Iris pigment epithelial cell (primary cell): ENCODE results near the gene RHOXF2B.
A peak's percentile ranks its signal among the peaks of the same experiment; 100 is the strongest.
"Not testable (repeated sequence)": the region's sequence is repeated elsewhere in the genome, so short reads cannot be mapped to it uniquely, and the experiment has no call there.

Source experiments
- DNase-seq: peaks from one replicate; pipeline ENCODE4 v3.0.0-alpha.2; 2011; ENCODE audit warnings: low read depth

RHOXF2B gene

DNA sequence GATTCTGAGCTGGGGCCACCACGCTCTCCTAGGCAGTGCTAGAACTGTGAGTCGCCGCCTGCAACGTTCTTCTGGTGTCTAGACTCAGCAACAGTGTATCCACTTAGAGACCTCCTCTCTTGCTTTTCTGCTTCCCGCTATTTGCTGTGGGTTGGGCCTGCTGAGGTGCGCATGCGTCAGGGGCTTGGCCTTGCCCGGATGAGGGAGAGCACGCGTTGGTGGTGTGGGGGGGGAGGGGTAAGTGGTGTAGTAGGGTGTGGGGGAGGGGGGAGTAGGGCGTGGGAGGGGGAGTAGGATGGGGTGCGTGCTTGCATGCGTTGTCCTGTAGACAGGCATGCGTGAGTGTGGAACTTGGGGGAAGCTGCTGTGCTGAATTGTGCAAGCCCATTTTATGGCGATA, at the start of gene RHOXF2B:
Gene RHOXF2B (minus strand): TSS at position 101 of the 400 bp plus-strand sequence. CDS start 138 bp downstream, outside the sequence.
- DNase-seq = not testable (repeated sequence)

DNA sequence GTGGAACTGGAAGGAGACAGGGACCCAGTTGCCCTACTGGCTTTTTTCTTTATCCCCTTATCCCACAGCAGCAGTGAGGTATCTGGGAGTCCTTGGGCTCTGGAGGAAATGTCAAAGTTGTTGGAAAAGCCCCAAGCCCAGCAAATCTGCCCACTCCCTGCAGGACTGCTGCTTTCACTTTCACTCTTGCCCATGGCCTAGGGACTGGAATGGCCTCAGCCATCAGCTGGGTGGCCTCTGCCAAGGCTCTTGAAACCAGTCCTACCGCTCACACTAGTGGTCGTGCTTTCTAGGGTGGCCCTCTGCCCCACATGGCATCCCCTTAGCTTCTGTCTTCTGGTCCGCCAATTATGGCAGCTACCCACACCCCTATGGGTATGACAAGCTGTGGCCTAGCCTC, 48.0 kb upstream of the RHOXF2B start:
- peak; percentile 3 for DNase-seq

DNA sequence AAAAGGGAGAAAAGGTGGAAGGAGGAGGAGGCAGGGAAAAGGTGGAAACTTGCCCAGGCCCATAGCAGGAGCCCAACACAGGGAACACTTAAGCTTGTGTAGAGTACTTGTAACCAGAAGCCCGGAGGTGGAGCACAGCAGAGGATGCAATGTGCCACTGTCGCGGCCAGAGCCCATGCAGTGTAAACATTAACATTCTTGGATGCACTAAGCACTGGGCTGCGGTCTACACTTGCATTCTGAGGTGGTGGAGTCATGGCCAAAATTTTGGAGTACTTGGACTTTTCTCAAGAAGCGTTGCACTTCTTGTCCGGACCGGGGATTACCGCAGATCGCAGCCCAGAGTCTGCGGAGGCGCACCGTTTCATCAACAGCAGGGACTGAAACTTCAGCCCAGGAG, 42.7 kb upstream of the RHOXF2B start:
- DNase-seq = peak; percentile 66

DNA sequence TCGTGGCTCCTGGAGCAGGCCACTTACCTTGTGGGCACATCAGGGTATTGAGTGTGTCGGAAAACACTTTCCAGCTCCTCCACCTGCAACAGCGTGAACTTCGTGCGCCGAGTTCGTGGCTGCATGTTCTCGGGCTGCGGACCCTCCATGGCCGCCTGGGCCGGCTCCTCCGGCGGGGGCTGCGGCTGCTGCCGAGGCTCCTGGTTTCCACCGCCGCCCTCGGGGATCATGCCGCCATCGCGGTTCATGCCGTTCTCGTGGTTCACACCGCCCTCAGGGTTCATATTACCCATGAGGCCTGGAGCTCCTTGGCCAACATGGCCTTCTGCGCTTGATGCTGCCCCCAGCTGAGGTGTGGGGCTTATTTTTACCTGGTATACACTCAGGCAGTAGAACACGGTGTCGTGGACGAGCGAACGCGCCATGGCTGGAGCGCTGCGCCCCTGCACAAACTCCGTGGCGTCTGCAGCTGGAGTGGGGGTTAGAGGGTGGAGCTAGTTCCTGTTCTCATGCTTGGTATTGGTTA, 38.0 kb upstream of the RHOXF2B start, which contains the start of gene RHOXF1:
Gene RHOXF1 (minus strand): TSS at position 476 of the 526 bp plus-strand sequence. CDS start 51 bp downstream, at position 425.
- DNase-seq = no peak

DNA sequence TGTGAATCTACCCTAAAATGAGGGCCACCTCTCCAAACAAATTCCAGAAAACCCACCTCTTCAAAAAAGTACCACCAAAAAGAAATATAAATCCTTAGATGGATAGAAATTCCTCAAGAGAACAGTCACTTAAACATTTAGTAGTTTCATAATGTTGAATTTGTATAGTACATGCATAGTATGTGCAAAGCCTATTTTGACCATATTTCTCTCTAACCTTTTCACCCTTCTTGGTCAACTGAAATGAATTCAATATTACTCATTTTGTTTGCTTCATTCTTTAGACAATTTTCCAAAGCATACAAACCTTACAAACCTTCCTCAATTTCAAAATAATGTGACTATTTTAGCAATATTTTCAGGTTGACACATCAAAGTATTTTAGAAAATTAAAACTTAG, 34.1 kb upstream of the RHOXF2B start:
- DNase-seq = peak; percentile 54

DNA sequence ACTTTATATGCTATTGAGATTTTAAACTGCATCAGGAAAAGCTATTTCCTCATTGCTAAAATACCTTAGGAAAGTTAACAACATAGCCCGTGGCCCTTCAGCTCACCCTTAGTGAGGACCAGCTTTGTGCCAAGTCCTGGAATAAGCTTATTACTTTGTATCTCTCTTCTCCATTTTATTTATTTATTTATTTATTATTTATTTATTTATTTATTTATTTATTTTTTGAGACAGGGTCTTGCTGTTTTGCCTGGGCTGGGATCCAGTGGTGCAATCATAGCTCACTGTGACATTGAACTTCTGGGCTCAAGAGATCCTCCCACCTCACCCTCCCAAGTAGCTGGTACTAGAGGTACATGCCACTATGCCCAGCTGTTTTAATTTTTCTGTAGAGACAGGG, 31.9 kb upstream of the RHOXF2B start:
- DNase-seq = no peak

DNA sequence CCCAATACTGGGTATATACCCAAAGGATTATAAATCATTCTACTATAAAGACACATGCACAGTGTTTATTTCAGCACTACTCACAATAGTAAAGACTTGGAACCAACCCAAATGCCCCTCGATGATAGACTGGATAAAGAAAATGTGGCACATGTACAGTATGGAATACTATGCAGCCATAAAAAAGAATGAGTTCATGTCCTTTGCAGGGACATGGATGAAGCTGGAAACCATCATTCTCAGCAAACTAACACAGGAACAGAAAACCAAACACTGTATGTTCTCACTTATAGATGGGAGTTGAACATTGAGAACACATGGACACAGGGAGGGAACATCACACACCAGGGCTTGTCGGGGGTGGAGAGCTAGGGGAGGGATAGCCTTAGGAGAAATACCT, 27.2 kb upstream of the RHOXF2B start:
- not testable (repeated sequence) for DNase-seq

DNA sequence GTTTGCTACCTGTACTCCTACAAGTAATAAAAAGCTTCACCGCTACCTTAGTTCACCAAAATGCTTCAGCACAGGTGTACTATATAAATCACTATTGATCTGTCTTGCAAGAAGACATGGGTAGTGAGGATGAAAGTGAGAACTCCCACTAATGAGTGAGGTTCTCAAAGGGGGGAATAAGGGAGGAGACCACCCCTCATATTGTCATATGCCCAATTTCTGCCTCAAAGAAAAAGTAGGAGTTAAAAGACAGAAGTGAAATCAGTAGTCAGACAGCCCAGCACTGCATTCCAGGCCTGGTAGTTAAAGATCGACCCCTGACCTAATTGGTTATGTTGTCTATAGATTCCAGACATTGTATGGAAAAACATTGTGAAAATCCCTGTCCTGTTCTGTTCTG, 23.6 kb upstream of the RHOXF2B start:
- not testable (repeated sequence) for DNase-seq

DNA sequence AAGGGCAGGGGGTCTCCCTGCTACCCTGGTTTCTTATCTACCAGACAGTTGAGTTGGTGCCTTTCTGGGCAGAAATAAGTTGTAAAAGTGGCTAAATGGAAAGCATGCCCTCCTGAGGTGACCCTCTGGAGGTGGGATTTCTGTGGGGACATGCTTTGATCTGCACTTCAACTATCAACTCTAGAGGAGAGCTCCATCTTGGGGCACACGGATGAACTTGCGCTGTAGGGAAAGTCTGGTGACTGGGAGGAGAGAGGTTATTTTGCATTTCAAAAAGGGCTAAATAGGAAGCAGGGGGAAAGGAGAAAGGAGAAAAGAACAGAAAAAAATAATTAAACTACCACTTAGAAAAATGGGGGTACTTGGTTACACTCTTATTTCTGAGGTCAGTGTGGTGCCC, 12.7 kb upstream of the RHOXF2B start:
- no peak for DNase-seq

DNA sequence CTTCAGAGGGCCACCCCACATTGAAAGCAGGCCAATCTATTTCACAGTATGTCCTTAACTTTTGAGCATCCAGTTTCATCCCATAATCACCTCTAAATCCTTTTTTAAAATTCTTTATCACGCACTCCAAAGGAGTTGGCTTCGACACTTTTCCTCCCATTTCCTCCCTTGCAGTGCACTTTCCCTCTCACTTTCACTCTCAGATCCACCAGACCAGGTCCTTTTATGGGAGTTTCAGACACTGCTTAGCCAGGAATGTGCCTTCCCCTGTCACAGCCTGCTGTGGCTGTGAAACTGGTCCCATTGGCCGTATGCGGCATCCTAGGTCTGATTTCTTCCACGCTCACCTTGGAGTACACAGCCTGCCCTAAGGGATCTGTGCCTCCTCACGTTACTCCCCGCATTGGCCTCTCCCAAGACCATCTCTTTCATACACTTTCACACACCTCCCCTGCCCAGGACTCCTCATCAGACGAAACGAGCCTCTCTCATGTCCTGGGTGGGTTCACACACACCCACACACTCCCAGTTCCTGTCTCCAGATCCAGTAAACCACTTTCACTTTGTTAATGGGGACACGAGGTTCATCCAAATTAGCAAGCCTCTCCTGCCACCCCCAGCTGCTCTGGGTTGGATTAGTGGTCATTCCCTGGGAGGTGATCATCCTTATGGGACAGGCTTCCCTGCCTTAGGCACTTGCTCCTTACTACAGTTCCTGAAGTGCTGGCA, 10.0 kb upstream of the RHOXF2B start:
- DNase-seq = no peak

DNA sequence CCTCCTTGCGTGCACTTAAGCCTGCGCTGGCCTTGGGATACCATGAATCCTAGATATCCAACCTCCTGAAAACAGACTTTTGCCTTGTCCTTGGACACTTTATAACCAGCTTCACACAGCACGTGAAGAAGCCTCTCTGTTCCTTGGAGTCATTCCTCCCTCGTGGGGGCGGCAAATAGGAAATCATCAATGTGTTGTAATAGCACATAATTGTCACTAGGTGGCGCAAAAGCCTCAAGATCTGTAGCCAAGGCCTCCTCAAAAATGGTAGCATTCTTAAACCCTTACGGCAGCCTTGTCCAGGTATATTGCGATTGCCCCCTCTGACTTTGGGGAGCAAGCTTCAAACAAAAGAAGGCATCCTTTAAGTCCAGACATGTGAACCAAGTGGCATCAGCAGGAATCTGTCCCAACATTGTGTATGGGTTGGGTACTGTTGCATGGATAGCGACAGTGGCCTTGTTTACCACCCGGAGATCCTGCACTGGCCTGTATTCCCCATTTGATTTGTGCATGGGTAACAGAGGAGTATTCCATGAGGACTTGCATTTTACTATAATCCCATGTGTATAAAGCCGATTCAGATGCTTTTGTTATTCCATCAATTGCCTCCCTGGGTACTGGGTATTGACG, 8.2 kb upstream of the RHOXF2B start:
- not testable (repeated sequence) for DNase-seq

DNA sequence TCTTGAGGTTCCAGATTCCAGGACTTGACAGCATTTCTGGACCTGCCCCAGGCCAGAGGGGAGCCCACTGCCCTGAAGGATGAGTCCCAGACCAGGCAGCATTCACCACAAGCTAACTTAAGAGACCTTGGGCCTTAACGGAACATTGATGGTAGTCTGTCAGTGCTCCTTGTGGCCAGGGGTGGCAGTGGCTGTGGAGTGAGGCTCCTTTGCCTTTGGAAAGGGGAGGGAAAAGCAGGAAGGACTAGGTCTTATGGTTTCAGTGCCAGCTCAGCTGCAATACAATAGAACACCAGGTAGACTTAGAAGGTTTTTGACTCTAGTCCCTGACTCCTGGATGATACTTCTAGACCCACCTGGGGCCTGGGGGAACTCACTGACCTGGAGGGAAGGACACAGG, 11.3 kb downstream of the RHOXF2B start:
- not testable (repeated sequence) for DNase-seq

DNA sequence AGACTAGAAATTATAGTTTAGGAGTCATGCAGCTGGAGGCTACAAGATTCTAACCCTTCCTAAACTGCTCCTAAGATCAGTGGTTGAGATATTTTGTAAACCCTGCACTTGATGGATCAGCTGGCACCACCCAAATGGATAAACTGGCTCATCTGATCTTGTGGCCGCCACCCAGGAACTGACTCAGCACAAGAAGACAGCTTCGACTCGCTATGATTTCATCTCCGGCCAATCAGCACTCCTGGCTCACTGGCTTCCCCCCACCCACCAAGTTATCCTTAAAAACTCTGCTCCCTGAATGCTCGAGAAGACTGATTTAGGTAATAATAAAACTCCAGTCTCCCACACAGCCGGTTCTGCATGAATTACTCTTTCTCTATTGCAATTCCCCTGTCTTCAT, 34.8 kb downstream of the RHOXF2B start:
- DNase-seq = not testable (repeated sequence)

DNA sequence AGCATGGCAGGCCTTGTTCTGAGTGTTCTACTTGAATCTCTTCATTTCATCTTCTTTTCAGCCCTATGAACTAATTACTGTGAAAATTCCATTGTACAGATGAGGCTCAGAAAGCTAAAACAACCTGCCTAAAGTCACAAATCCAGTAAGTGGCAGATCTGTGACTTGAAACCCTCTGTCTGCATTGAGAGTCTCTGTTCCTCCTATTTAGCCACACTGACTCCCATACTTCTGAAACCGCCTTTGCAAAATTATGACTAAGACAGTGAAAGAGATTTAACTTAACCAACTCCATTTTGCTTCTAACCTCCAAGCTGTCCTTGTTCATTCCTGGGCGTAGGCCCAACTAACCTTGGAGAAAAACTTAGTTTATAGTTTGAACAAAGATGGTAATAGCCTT, 35.2 kb downstream of the RHOXF2B start:
- not testable (repeated sequence) for DNase-seq

DNA sequence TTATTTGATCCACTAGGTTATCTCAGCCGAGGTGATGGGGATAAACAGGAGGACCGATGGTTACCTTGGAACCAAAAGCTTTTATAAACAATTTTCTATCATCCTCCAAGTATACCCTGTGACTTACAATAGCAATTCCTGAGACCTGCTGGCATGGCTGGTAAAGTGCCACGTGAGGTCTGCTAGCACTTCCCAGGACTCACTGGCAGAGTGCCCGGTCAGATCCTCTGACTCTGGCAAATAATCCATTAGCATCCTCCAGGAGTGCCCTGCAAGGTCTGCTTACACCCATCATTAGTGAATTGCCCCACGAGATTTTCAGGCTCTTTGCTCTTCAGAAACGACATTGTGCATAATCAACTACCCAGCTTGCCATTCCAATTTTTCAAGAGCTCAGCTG, 37.3 kb downstream of the RHOXF2B start:
- not testable (repeated sequence) for DNase-seq

DNA sequence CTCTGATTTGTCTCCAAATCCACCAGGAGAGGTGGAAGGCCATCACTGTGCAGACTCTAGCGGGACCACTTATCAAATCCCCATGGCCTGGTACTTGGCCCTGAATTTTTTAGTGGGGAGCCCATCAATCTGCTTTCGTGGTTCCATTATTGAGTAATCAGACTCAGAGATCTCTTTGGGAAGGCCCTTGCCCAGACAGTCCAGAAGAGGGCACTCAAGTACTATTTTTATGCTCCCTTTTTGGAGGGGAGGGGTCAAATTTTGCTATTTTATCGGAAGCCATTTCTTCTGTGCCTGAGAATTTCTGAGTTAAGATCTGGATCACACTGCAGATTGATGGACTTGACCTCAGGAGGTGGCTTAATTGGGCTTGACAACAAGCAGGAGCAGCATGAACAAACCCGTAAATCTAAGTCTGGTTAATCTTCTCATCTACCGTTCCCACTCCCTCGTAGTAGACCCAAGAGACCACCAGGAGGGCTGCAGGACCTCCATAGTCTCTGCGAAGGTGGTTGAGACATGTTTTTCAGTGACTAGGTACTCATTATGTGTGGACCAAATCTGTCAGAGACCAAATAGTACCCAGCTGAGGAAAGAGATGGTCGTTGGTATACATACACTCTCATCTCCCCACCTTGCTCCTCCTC, 38.3 kb downstream of the RHOXF2B start:
- not testable (repeated sequence) for DNase-seq

DNA sequence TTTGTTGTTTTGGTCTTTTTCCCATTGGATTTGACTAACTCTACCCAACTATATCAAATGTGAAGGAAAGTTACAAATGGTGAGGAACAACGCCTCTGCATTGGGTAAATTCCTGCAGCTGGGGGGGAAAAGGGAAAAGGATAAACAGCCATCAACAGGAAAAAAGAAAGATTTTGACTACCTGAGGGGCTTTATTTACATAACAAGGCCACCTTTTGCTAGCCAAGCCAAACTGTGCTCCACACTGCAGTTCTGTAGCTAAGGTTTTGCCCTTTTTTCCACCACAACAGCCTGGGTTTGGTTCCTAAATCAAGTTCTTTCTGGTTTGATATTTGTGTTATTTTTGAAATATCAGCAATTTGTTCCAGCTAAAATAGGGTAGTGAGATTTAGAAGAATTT, 40.8 kb downstream of the RHOXF2B start:
- no peak for DNase-seq

DNA sequence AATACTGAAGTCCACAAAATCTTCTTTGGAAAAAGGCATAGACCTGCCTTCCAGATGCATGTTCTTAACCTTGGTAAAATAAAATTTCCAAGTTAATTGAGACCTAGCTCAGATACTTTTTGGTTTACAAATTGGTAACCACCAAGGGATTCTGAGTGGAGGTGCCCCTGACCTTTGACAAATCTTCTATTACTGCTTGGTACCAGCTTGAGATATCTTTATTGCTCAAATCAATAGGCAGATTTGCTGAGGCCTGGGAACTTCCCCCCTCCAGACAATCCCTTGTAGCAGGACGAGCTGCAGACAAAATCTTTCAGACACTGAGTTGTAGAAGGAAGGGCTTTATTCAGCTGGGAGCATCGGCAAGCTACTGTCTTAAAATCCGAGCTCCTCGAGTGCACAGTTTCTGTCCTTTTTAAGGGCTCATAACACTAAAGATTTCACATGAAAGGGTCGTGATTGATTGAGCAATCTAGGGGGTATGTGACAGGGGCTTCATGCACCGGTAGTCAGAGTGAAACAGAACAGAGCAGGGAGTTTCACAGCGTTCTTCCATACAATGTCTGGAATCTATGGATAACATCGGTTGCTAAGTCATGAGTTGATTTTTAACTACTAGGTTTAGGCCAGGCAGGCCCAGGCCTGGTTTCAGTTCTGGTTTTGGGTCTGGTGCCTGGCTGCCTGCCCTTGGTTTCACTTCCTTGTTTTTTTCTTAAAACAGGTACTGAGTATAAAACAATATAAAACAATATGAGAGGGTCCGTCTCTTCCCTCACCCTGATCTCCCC, 41.8 kb downstream of the RHOXF2B start:
- DNase-seq = not testable (repeated sequence)

DNA sequence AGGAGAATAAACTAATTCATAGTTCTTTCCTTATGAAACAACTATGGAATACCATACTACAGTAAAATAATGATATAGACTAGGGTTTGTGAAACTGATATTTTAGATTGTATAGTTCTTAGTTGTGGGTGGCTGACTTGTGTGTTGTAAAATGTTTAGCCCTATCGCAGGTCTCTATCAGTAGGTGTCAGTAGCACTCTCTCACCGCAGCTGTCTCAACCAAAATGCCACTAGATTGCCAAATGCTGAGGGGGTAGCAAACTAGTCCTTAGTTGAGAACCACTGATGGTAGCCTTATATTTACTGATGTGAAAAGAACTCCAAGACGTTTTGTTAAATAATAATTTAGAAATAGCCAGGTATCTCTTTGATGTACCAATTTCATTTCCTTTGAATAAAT, 48.1 kb downstream of the RHOXF2B start:
- no peak for DNase-seq

DNA sequence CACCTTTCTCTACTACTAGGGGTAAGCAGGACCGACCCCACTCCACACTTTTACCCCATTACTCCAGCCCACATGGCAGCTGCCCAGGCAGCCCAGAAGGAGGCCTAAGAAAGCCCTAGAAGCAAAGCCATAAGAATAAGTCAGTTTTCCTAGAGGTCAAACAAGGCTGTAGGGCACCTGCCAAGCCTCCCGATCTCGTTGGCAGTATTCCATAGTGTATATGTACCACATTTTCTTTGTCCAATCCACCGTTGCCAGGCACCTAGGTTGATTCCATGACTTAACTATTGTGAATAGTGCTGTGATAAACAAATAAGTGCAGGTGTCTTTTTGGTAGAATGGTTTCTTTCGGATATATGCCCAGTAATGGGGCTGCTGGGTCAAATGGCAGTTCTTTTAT, 54.2 kb downstream of the RHOXF2B start:
- no peak for DNase-seq

DNA sequence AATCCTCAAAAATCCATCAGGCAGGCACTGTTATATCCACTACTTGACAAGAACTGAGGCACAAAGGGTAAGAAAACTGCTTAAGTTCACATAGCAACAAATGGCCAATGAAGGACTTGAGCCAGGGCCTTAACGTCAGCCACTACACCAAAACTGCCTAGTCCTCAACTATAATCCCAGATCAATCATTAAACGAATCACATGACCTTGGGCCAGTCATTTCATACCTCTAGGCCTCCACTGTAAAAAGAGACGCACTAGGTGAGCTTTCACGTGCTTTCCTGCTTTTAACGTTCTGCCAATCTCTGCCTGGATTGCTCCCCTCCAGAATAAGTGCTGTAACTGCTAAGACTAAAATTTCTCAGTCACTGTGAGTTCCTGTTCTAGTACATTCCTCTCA, 54.7 kb downstream of the RHOXF2B start:
- no peak for DNase-seq
